Peyer's patch (tissue), 4 donors: Measurements from ENCODE around the gene CDC42EP3.

Experiments used
- POLR2A ChIP-seq, 2 donors: fragments of 450-650 bp; IDR thresholded peaks; one replicate each; pipeline ENCODE4 v1.5.1; 2017; ENCODE audit warnings: antibody characterized with exemption in 2 of 2, mild to moderate bottlenecking in 2 of 2, moderate library complexity in 2 of 2
- TF ChIP-seq, protein P1 (sequence below), 6 experiments: fragments of 450-650 bp in 4 of 6; fragments of 200-600 bp in 2 of 6; sonication (generic) in 1 of 6; IDR thresholded peaks; one replicate each; pipeline ENCODE4 v1.5.1; 2017 to 2019; ENCODE audit warnings: antibody characterized with exemption in 6 of 6, mild to moderate bottlenecking in 3 of 6, moderate library complexity in 1 of 6

- TF ChIP-seq, protein P1, sequence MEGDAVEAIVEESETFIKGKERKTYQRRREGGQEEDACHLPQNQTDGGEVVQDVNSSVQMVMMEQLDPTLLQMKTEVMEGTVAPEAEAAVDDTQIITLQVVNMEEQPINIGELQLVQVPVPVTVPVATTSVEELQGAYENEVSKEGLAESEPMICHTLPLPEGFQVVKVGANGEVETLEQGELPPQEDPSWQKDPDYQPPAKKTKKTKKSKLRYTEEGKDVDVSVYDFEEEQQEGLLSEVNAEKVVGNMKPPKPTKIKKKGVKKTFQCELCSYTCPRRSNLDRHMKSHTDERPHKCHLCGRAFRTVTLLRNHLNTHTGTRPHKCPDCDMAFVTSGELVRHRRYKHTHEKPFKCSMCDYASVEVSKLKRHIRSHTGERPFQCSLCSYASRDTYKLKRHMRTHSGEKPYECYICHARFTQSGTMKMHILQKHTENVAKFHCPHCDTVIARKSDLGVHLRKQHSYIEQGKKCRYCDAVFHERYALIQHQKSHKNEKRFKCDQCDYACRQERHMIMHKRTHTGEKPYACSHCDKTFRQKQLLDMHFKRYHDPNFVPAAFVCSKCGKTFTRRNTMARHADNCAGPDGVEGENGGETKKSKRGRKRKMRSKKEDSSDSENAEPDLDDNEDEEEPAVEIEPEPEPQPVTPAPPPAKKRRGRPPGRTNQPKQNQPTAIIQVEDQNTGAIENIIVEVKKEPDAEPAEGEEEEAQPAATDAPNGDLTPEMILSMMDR (IDR thresholded peaks at IDR 0.05): no peak
- TF ChIP-seq POLR2A (IDR thresholded peaks at IDR 0.05): no peak
Measured at GRCh38 chr2:37632310-37632709, 39.1 kb downstream of the CDC42EP3 start.
